GM11168 (cell line): ENCODE data around the gene CRACR2B.

ENCODE experiments used
- in situ Hi-C: fragments of 300-500 bp; cut with MboI; formaldehyde crosslinking; loops from one replicate; pipeline ENCODE4 v1.12.0; 2022; ENCODE audit warnings: low sequenced_read_pairs; ENCODE audit not compliant: unreplicated experiment

The CRACR2B gene

DNA sequence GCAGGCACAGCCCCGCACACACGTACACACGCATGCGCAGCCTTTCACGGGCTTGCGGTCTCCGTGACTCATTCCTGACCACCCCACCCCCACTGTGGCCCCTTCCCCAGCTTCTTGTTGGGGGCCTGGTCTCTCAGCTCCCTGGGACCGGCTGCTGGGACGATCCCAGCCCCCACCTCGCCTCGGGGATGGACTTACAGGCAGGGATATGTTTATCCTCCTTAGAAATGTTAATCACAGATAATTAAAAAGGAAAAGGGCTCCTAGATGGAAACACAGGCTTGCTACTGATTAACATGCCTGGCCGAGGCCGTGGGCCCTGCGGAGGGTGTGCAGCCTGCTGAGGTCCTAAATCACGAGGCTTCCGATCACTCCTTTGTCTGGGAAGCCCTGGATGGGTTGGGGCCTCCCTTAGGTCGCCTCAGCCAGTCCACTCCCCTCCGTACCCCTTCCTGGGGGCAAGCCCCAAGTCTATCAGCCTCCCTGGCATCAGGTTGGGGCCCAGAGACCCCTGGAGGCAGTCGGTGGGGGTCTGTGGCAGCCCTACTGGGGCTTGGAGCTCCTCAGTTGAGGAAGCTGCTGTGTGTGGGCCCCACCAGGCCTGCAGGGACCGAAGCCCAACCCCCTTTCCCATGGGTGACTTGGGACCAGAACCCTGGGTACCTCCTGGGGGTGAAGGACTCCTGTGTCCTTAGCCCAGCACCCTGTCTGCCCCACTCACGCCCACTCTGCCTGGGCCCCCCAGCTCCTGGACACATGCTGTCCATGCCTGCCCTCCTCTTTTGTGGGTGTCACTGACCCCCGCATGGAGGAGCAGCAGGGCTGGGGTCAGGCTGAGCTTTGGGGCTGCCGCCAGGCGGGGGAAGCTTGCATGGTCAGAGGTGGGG lies 35.5 kb downstream of the CRACR2B start:
- in situ Hi-C loops, result no loop called here

GRCh38 chr11:863910-864827 lies 36.5 kb downstream of the CRACR2B start:
- in situ Hi-C loops, result no loop called here

DNA sequence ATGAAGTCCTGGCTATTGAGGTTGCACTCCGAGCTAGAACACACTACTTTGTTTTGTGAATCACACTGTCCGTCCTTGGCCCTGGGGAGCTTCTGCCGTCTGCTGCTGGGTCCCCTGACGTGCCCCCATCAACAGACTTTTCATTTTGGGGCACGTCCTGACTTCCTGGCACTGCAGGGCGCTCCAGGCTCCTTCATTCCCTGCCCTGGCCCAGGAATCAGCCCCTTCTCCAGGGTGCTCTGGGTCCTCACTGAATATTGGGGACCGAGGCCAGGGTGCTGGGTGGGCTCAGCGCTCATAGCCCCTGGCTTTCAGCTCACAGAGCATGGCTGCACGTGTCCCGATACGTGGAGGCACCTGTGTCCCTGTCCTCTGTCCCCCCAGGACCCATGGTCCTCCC lies 37.2 kb downstream of the CRACR2B start:
- in situ Hi-C loops, result no loop called here

DNA sequence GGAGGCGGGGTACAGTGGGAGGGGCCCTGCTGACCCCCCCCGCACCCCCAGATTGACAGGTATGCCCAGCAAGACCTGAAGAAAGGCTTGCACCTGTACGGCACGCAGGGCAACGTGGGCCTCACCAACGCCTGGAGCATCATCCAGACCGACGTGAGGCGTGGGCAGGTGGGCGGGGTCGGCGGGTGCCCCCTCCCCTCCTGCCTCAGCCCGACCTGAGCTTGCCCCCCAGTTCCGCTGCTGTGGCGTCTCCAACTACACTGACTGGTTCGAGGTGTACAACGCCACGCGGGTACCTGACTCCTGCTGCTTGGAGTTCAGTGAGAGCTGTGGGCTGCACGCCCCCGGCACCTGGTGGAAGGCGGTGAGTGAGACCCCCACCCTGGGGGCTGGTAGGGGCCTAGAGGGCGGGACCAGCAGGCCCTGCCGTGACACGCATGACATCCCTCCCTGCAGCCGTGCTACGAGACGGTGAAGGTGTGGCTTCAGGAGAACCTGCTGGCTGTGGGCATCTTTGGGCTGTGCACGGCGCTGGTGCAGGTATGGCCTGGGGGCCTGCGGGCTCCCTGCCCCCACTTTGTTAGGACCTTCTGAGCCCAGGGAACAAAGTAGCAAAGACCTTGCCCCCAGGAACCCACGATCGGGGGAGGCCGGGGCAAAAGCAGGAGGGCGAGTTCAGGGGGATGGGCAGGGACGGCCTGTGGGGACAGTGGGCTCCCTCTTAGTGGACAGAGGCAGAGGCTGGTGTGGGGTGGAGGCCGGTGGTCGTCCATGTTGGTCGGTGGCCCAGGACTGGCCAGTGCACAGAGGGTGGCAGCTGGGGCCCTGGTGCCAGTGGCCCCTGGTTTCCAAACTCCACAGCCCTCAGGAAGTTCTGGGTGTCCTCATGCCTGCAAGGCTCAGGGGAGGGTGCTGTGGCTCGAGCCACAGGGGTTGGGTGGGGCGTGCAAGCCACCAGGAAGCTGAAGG lies 38.0 kb downstream of the CRACR2B start:
- in situ Hi-C loops, result no loop called here

DNA sequence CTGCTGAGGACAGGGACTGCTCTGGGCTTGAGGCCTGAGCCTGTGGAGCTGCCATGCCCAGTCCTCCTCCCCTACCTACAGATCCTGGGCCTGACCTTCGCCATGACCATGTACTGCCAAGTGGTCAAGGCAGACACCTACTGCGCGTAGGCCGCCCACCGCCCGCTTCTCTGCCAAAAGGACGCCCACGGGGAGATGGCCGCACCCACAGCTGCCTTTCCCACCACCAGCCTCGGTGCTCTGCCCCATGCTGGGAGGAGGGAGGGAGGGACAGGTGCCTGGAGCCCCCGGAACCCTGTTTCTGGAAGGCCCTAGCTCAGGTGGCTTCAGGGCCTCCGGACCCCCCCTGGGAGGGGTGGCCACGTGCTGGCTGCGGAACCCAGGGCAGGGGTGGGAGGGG lies 38.8 kb downstream of the CRACR2B start:
- in situ Hi-C loops, result no loop called here

- in situ Hi-C loops, result no loop called here
Observed at GRCh38 chr11:867856-868358, 40.2 kb downstream of the CRACR2B start.

- in situ Hi-C loops, result no loop called here
Observed at GRCh38 chr11:868394-868793, 40.7 kb downstream of the CRACR2B start.

DNA sequence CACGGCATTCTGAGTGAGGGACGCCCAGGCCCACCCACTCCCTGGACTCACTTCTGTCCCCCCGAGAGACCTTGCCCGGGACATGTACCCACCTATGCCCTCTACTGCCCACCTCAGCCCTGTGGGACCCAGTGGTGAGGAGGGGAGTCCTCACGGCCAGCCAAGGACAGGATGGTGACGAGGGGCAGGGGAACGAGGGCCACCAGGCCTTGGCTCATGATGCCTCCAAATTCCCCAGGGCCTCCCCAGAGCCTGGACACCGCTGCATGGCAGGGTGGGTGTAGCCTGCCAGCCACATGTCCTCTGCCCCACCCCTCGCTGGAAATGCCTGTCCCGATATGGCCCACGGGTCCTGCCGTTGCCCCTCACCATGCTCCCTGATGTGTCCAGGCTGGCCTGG lies 41.1 kb downstream of the CRACR2B start:
- in situ Hi-C loops, result no loop called here

DNA sequence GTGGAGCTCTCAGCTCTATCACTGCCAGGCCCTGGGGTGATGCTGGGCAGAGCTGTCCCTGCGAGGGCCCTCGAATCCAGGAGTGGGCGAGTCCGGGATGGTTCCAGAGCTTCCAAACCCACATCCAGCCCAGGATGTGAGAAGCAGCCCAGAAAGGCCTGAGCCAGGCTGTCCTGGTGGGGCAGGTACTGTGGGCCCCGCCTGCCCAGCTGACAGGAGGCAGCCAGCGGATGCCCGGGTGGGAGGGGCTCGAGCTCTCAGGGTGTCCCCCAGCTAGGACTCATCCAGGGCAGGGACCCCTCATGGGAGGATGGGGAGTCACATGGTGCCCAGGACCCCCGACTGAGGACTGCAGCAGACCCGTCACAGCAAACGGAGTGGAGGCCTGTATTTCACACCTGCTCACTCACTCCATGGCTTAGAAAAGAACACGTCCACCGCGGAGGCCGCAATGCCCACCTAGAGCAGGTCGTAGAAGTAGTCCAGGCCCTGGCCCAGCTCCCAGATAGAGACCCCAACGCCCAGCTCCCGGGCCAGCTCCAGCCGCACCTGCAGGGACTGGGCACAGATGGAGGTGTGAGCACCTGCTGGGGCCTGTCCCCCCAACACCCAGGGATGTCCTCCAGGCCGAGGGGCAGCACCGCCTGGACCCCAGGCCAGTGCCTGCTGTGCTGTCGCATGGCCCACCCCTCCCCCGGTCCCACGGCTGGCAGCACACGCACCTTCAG lies 41.8 kb downstream of the CRACR2B start:
- in situ Hi-C loops, result no loop called here

GRCh38 chr11:870127-870413 lies 42.4 kb downstream of the CRACR2B start:
- in situ Hi-C loops, result no loop called here

- in situ Hi-C loops, result no loop called here
Observed at GRCh38 chr11:870418-870817, 42.7 kb downstream of the CRACR2B start.

DNA sequence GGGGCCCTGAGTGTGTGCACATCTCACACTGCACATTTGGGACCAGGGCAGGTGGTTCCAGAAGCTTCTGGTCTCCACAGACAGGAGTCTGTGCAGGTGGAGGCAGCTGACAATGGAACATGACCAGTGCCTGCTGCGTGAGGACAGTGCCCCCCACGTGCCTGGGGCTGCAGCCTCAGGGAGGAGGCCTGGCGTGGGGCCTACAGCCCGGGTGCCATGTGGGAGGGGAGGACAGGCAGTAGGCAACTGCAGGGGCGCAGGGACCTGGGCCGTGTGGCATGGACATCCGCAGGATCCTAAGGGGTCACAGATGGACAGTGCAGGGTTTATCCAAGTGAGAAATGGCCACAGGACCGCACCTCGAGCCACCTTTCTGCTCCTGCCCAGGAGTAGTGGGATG lies 43.8 kb downstream of the CRACR2B start:
- in situ Hi-C loops, result no loop called here

DNA sequence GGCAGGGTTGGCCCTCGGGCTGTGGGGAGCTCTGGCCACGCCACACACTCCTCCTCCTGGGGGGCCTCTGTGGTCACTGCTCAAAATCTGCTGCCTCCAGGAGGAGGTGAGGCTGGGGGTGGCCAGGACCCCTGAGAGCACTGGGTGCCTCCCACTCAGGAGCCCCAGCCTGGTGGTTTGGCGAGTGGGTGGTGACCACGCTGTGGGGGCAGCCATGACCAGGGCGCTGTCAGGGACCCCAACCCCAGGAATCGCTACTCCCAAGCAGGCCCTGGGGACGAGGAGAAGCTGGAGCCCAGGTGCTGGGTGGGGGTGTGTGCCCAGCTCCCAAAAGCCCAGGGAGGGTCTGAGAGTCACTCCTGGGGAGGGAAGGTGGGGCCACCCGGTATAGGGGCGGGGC lies 45.1 kb downstream of the CRACR2B start:
- in situ Hi-C loops, result no loop called here

DNA sequence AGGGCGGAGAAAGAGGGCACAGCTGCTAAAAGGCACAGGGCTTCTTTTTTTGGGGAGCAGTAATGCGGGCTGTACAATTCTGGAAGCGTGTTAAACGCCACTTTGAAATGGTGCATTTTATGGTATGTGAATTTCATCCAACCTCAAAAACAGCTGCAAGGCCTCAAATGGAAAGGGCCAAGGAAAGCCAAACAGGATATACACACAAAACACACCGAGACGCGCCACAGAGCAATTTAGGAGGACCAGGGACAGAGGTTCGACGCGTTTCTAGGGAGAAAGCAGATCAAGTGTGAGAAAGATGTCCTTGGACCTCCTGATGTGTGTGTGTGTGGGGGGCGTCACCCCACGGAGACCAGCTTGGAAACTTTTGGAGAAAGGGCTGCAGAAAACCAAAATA lies 46.0 kb downstream of the CRACR2B start:
- in situ Hi-C loops, result no loop called here

DNA sequence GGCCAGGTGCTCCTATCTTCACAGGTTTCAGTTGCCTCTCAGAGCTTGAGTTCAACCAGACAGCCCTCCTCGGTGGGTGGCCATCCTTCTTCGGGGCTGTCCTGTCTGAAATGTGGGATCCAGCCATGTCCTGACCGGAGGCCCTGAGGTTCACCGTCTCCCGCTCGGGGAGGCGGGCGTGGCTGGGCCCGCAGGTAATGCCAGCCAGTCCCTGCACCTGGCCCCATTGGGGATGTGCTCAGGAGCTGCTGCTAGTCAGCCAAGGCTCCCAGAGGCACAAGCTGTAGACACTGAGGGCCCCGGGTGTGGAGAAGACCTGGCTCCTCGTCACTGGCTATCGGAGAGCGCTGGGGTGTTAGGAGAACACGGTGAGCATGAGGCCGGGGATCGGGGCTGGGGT lies 47.5 kb downstream of the CRACR2B start:
- in situ Hi-C loops, result no loop called here

DNA sequence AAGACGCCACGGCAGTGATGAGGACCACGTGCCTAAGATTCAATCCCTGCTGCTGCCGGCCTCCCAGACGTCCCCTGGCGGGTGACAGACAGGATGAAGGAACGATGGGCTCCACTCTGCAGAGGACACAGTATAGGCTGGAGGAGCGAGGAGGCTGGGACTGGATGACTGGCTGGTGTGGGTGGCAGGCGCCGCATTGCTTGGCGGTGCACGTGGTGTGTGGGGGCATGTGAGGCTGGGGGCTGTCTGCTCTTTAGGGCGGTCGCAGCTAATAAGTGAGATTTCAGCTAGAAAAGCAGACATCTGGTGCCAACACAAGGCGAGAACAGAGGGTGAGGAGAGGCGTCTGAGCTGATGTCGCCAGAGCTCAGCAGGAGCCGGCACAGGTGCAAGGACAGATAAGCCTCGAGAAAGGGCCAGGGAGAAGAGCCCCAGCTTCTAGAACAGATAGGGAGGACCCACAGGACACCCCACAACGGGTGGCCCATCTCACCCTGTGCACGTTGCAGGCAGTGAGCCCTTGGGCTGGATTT lies 48.1 kb downstream of the CRACR2B start:
- in situ Hi-C loops, result no loop called here

DNA sequence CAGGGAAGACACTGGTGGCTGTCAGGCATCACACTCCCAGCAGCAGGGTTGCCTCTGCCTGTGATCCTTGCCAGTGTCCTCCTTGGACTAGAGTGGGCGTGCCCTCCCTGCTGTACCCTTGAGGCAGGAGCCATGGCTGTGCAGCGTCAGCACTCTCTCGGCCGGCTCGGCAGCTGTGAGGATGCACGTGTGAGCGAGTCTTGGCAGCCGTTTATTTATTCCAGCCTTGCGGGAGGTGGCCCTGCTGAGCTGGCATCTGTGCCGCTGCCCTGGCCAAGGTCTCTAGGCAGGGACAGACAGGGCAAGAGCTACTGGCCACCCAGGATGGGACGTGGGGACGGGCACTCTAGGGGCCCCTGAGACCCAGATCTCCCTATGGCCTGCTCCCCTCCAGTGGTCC lies 48.8 kb downstream of the CRACR2B start:
- in situ Hi-C loops, result no loop called here

DNA sequence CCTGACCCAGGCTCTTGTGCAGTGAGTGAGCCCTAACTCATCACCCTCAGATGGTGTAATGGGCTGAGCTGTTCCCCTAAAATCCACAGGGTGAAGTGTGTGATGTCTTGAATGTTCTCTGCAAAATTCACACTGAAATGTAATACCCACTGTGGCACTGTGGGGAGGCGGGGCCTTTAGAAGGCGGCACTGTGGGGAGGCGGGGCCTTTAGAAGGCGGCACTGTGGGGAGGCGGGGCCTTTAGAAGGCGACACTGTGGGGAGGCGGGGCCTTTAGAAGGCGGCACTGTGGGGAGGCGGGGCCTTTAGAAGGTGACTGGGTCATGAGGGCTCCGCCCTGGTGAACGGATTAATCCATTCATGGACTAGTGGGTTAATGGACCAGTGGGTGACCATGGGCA lies 49.8 kb downstream of the CRACR2B start:
- in situ Hi-C loops, result no loop called here

- in situ Hi-C loops, result no loop called here
Observed at GRCh38 chr11:880447-880846, 52.7 kb downstream of the CRACR2B start.
